ENCODE measurements around the gene NACC1. TPM values are rescaled to one million over a fixed set of nuclear protein-coding genes. Genes with fewer than 3 reads are reported as not detected.

NACC1 gene
- total and polyA plus RNA-seq, 2 of the 13 experiments (the other 11 are each of a cell fraction or from before 2014, with no cell fraction given): 31.8 to 42.3 TPM

- H3K9me3 ChIP-seq (ENCODE audit: low read length): no peaks in the 10 kb centered on the region
- intact Hi-C loops (cut with micrococcal nuclease; ENCODE audit: unreplicated experiment): no loop called here
- H3K4me3 ChIP-seq (replicated peaks in 1 of 3; ENCODE audit: insufficient read depth in 1 of 3, low read depth in 2 of 3, low read length in 3 of 3): no peak overlapping the region
- ATAC-seq (no peak), FAIRE-seq (no peak), DNase-seq (ENCODE audit: low spot score) (no peak)
- no peaks in the 10 kb centered on the region; the same call in none of the 2 replicates for H4K20me1 ChIP-seq (ENCODE audit: insufficient read depth, low read length)
- no peak overlapping the region for H3K9ac ChIP-seq (ENCODE audit: insufficient read depth, low read depth, low read length)
- in situ Hi-C loops (cut with HindIII; ENCODE audit: extremely low pct_ligation_motif_present, low pct_unique_long_range_greater_than_20kb): no loop called here
- no peaks in the 10 kb centered on the region for H3K79me2 ChIP-seq (ENCODE audit: insufficient read depth, low read length)
- no peaks in the 10 kb centered on the region for H3K27me3 ChIP-seq (ENCODE audit: control insufficient read depth in 1 of 2, insufficient read depth in 2 of 2, low read length in 2 of 2)
- H3K36me3 ChIP-seq (replicated peaks in 1 of 2; ENCODE audit: control insufficient read depth in 1 of 2, insufficient read depth in 2 of 2, low read length in 2 of 2): no peaks in the 10 kb centered on the region
- peaks cover 46% of the 10 kb centered on the region for H3K4me1 ChIP-seq (ENCODE audit: insufficient read depth, low read length)
- H3K4me2 ChIP-seq (ENCODE audit: low read depth, low read length): no peak overlapping the region
- POLR2A ChIA-PET: no interaction called here
- no peak overlapping the region for H3K27ac ChIP-seq (ENCODE audit: extremely low read length, insufficient read depth, low read length)
- H2AFZ ChIP-seq (ENCODE audit: low read length): no peak overlapping the region
- no TSS peak for BruUV-seq (replicated peaks)
- CTCF ChIA-PET (ENCODE audit: low intra/inter-chr PET ratio, low total read pairs): no interaction called here
- WGBS (ENCODE audit: low lambda C conversion rate): 97% methylated on average over 53 of the region's 58 CpGs
- TF ChIP-seq ZNF564 (CRISPR knock-in tag; IDR thresholded peaks at IDR 0.05) (no peak), ZNF20 (CRISPR knock-in tag; IDR thresholded peaks at IDR 0.05) (no peak), MTF1 (CRISPR knock-in tag; IDR thresholded peaks at IDR 0.05) (no peak), POLR2AphosphoS5 (IDR thresholded peaks at IDR 0.05; ENCODE audit: low read depth, low read length) (no peak), ZSCAN22 (CRISPR knock-in tag; IDR thresholded peaks at IDR 0.05) (no peak), FIP1L1 (IDR thresholded peaks at IDR 0.05; ENCODE audit: borderline replicate concordance, insufficient read depth, low read depth, low read length) (no peak), ZUFSP (CRISPR knock-in tag; IDR thresholded peaks at IDR 0.05; ENCODE audit: borderline replicate concordance) (no peak), THAP8 (CRISPR knock-in tag; IDR thresholded peaks at IDR 0.05; ENCODE audit: borderline replicate concordance) (no peak), ARID5B (CRISPR knock-in tag; IDR thresholded peaks at IDR 0.05) (no peak), THRA (CRISPR knock-in tag; IDR thresholded peaks at IDR 0.05; ENCODE audit: borderline replicate concordance) (no peak), PTBP1 (IDR thresholded peaks at IDR 0.05; ENCODE audit: low read depth, low read length, poor library complexity, severe bottlenecking) (no peak), HIVEP1 (CRISPR knock-in tag; IDR thresholded peaks at IDR 0.05) (no peak), ZBTB34 (CRISPR knock-in tag; IDR thresholded peaks at IDR 0.05) (no peak), ZNF772 (CRISPR knock-in tag; IDR thresholded peaks at IDR 0.05) (no peak)
Measured at GRCh38 chr19:13098277-13099072, 19.6 kb upstream of the NACC1 start.

Data from HepG2 (cell line).